HepG2 (cell line): Measurements from ENCODE around the gene PASK. TPM values are rescaled to one million over a fixed set of nuclear protein-coding genes. Genes with fewer than 3 reads are reported as not detected.

Experiments used
- AFF4 ChIP-seq: sonication (generic); formaldehyde crosslinking; IDR thresholded peaks from 2 replicates; pipeline ENCODE4 v1.4.0; 2020; ENCODE audit warnings: missing genetic modification reagents
- ASH2L ChIP-seq: fragments of 300-600, 200-600 bp; sonication (generic); IDR thresholded peaks from 2 replicates; pipeline ENCODE4 v1.7.0; 2017; ENCODE audit warnings: low read depth, mild to moderate bottlenecking, moderate library complexity, mixed read lengths, low read length; ENCODE audit not compliant: insufficient read length
- DPF2 ChIP-seq: sonication (generic); formaldehyde crosslinking; IDR thresholded peaks from 2 replicates; pipeline ENCODE4 v1.4.0; 2020; ENCODE audit warnings: mild to moderate bottlenecking, low read depth, missing genetic modification reagents, borderline replicate concordance
- DRAP1 ChIP-seq: IDR thresholded peaks from 2 replicates; pipeline ENCODE4 v1.6.1; 2016; ENCODE audit warnings: missing genetic modification reagents, missing compliant biosample characterization
- ETV6 ChIP-seq: sonication (generic); formaldehyde crosslinking; conservative IDR thresholded peaks from 2 replicates; pipeline ENCODE4 v1.4.0; 2020; ENCODE audit warnings: missing genetic modification reagents
- GABPB1 ChIP-seq: IDR thresholded peaks from 2 replicates; pipeline ENCODE4 v1.6.1; 2016; ENCODE audit warnings: mild to moderate bottlenecking, missing genetic modification reagents, moderate library complexity, missing compliant biosample characterization
- JUND ChIP-seq: sonication (generic); formaldehyde crosslinking; IDR thresholded peaks from 2 replicates; pipeline ENCODE4 v1.8.0; 2022; ENCODE audit warnings: mild to moderate bottlenecking, missing genetic modification reagents
- KDM4B ChIP-seq: sonication (generic); formaldehyde crosslinking; IDR thresholded peaks from 2 replicates; pipeline ENCODE4 v1.4.0; 2020; ENCODE audit warnings: missing genetic modification reagents
- MED1 ChIP-seq: sonication (generic); formaldehyde crosslinking; IDR thresholded peaks from 2 replicates; pipeline ENCODE4 v1.4.0; 2020; ENCODE audit warnings: missing genetic modification reagents
- MNT ChIP-seq: fragments of 450-650 bp; IDR thresholded peaks from 2 replicates; pipeline ENCODE4 v1.6.1; 2016
- NCOA1 ChIP-seq: sonication (generic); formaldehyde crosslinking; IDR thresholded peaks from 2 replicates; pipeline ENCODE4 v1.9.0; 2021; ENCODE audit warnings: missing genetic modification reagents
- PAF1 ChIP-seq: IDR thresholded peaks from 2 replicates; pipeline ENCODE4 v1.6.1; 2016; ENCODE audit warnings: missing genetic modification reagents, missing compliant biosample characterization
- RBFOX2 ChIP-seq: fragments of 200-400 bp; formaldehyde crosslinking; IDR thresholded peaks from 2 replicates; pipeline ENCODE4 v1.6.1; 2017; ENCODE audit warnings: low read depth, mild to moderate bottlenecking, low read length
- RELA ChIP-seq: sonication (generic); formaldehyde crosslinking; IDR thresholded peaks from 2 replicates; pipeline ENCODE4 v1.4.0; 2020; ENCODE audit warnings: missing genetic modification reagents
- SP1 ChIP-seq, 2 experiments: fragments of 450-650 bp in 1 of 2; sonication (generic) in 1 of 2; formaldehyde crosslinking in 1 of 2; IDR thresholded peaks; 2 replicates each; pipeline versions ENCODE4 v1.4.0 to v1.6.1; 2016 to 2020; ENCODE audit warnings: missing genetic modification reagents in 1 of 2
- TAF1 ChIP-seq: sonication (generic); formaldehyde crosslinking; IDR thresholded peaks from 2 replicates; pipeline ENCODE4 v1.4.0; 2020; ENCODE audit warnings: missing genetic modification reagents
- ZBTB4 ChIP-seq: sonication (generic); formaldehyde crosslinking; IDR thresholded peaks from 2 replicates; pipeline ENCODE4 v1.4.0; 2020; ENCODE audit warnings: missing genetic modification reagents, mild to moderate bottlenecking, borderline replicate concordance
- ZEB1 ChIP-seq: IDR thresholded peaks from 2 replicates; pipeline ENCODE4 v1.6.1; 2012; ENCODE audit warnings: mild to moderate bottlenecking, low read depth, inconsistent platforms; ENCODE audit not compliant: insufficient replicate concordance
- ZNF563 ChIP-seq: sonication (generic); formaldehyde crosslinking; IDR thresholded peaks from 2 replicates; pipeline ENCODE4 v1.8.0; 2022; ENCODE audit warnings: mild to moderate bottlenecking, moderate library complexity, missing genetic modification reagents
- ZNF564 ChIP-seq: sonication (generic); formaldehyde crosslinking; IDR thresholded peaks from 2 replicates; pipeline ENCODE4 v1.8.1; 2023; ENCODE audit warnings: mild to moderate bottlenecking, missing genetic modification reagents
- ZNF780A ChIP-seq: sonication (generic); formaldehyde crosslinking; IDR thresholded peaks from 2 replicates; pipeline ENCODE4 v1.8.0; 2022; ENCODE audit warnings: mild to moderate bottlenecking, missing genetic modification reagents, moderate library complexity
- polyA plus RNA-seq, 8 experiments: library from polyadenylated mRNA; depleted of rRNA in 3 of 8; stranded (reverse) in 7 of 8; unstranded in 1 of 8; fragments of >200 nt; fragmentation: Illumina TruSeq in 4 of 8; extraction: Trizol in 4 of 8; gene quantifications; 2 replicates each; pipeline versions ENCODE4 v1.2.1 to v1.2.3, GENCODE V29; 2011 to 2016; ENCODE audit warnings: low read depth in 4 of 8, missing spikeins in 1 of 8, mixed read lengths in 1 of 8; ENCODE audit not compliant: insufficient read depth in 1 of 8
- total RNA-seq, 5 experiments: library from RNA; depleted of rRNA; stranded (reverse); fragments of >200 nt; fragmentation: Illumina TruSeq; extraction: Trizol; gene quantifications; 2 replicates each; pipeline ENCODE4 v1.2.3, GENCODE V29; 2016; ENCODE audit warnings: low read depth in 1 of 5

PASK gene
- total and polyA plus RNA-seq, 2 of the 13 experiments (the other 11 are each of a cell fraction or from before 2014, with no cell fraction given) = 6.9 to 17.0 TPM

GRCh38 chr2:241102239-241102803, 47.0 kb downstream of the PASK start, which contains the start of gene MTERF4 (continued):
- peak; percentile 92; the same call in 1 of the 2 replicates for TF ChIP-seq ZNF780A (CRISPR knock-in tag)
- no peak for TF ChIP-seq MNT
- peak; percentile 99 for TF ChIP-seq ASH2L
- peak; percentile 97; the same call in 1 of the 2 replicates for TF ChIP-seq RELA (CRISPR knock-in tag)
- peak; percentile 92 for TF ChIP-seq ZEB1
- TF ChIP-seq GABPB1 = peak; percentile 100
- no peak; the same call in 1 of the 2 replicates for TF ChIP-seq DPF2
- peak; percentile 98 for TF ChIP-seq ZBTB4 (CRISPR knock-in tag)
- peak; percentile 98 for TF ChIP-seq TAF1
- peak; percentile 99 for TF ChIP-seq KDM4B
- peak; percentile 81 for TF ChIP-seq JUND
- TF ChIP-seq DRAP1 (CRISPR knock-in tag) = peak; percentile 89
- TF ChIP-seq ZNF563 (CRISPR knock-in tag) = peak; percentile 100
- TF ChIP-seq NCOA1 (CRISPR knock-in tag) = peak; percentile 38; the same call in 1 of the 2 replicates
- TF ChIP-seq ETV6 (CRISPR knock-in tag) = peak; percentile 98
- TF ChIP-seq RBFOX2 = peak; percentile 98
- peak; percentile 95 for TF ChIP-seq MED1
- TF ChIP-seq AFF4 (CRISPR knock-in tag) = peak; percentile 98
- no peak for TF ChIP-seq SP1 (IDR thresholded peaks at IDR 0.05)
- peak; percentile 98 for TF ChIP-seq SP1 (CRISPR knock-in tag; IDR thresholded peaks at IDR 0.05)
- peak; percentile 99 for TF ChIP-seq ZNF564
- no peak for TF ChIP-seq PAF1 (CRISPR knock-in tag)
